OCI-LY3 (cell line): Measurements from ENCODE around the gene ASTN2.

ENCODE experiments used
- H2AFZ ChIP-seq: fragments of 200-600, 300-600 bp; shearing (Covaris generic); 2 replicates; pipeline ENCODE4 v1.6.0; 2014; ENCODE audit warnings: antibody characterized with exemption, low read depth, low read length
- H3K27ac ChIP-seq: fragments of 200-600, 300-600 bp; sonication (generic); 2 replicates; pipeline ENCODE4 v1.5.1; 2014; ENCODE audit warnings: mild to moderate bottlenecking, low read length, moderate library complexity, mixed read lengths
- H3K27me3 ChIP-seq: fragments of 200-600, 300-600 bp; sonication (generic); 2 replicates; pipeline ENCODE4 v1.6.1; 2014; ENCODE audit warnings: low read depth, low read length, mixed read lengths
- H3K36me3 ChIP-seq: fragments of 200-600, 300-600 bp; sonication (generic); replicated peaks from 2 replicates; pipeline ENCODE3; 2014; ENCODE audit warnings: low read depth, low read length, mixed read lengths
- H3K4me1 ChIP-seq: fragments of 300-600, 200-600 bp; sonication (generic); 2 replicates; pipeline ENCODE4 v1.6.1; 2014; ENCODE audit warnings: low read length, mixed read lengths
- H3K4me2 ChIP-seq: fragments of 200-600, 300-600 bp; sonication (generic); 2 replicates; pipeline ENCODE4 v1.6.1; 2014; ENCODE audit warnings: low read length, mixed read lengths
- H3K4me3 ChIP-seq: fragments of 300-600, 200-600 bp; sonication (generic); 2 replicates; pipeline ENCODE4 v1.5.1; 2014; ENCODE audit warnings: antibody characterized with exemption, mild to moderate bottlenecking, low read length, moderate library complexity
- H3K79me2 ChIP-seq: fragments of 300-600, 200-600 bp; shearing (Covaris generic); 2 replicates; pipeline ENCODE4 v1.6.1; 2014; ENCODE audit warnings: mild to moderate bottlenecking, low read length, mixed read lengths
- H3K9ac ChIP-seq: fragments of 300-600, 200-600 bp; shearing (Covaris generic); 2 replicates; pipeline ENCODE4 v1.6.0; 2014; ENCODE audit warnings: mild to moderate bottlenecking, low read length, moderate library complexity
- H3K9me3 ChIP-seq: fragments of 200-600, 300-600 bp; shearing (Covaris generic); 2 replicates; pipeline ENCODE4 v1.6.1; 2014; ENCODE audit warnings: low read length, mixed read lengths; ENCODE audit not compliant: insufficient read depth
- H4K20me1 ChIP-seq: fragments of 200-600, 300-600 bp; sonication (generic); 2 replicates; pipeline ENCODE4 v1.6.1; 2016; ENCODE audit warnings: low read length, mixed read lengths; ENCODE audit not compliant: insufficient read depth
- EZH2phosphoT487 ChIP-seq: fragments of 200-600 bp; shearing (Covaris generic); IDR thresholded peaks from 2 replicates; pipeline ENCODE4 v1.6.1; 2018; ENCODE audit warnings: antibody characterized with exemption, mixed run types, low read depth
- TF ChIP-seq, protein P1 (sequence below): fragments of 200-600, 300-600 bp; sonication (generic); IDR thresholded peaks from 2 replicates; pipeline ENCODE4 v1.5.1; 2014; ENCODE audit warnings: antibody characterized with exemption, low read length, low read depth

Gene ASTN2

DNA sequence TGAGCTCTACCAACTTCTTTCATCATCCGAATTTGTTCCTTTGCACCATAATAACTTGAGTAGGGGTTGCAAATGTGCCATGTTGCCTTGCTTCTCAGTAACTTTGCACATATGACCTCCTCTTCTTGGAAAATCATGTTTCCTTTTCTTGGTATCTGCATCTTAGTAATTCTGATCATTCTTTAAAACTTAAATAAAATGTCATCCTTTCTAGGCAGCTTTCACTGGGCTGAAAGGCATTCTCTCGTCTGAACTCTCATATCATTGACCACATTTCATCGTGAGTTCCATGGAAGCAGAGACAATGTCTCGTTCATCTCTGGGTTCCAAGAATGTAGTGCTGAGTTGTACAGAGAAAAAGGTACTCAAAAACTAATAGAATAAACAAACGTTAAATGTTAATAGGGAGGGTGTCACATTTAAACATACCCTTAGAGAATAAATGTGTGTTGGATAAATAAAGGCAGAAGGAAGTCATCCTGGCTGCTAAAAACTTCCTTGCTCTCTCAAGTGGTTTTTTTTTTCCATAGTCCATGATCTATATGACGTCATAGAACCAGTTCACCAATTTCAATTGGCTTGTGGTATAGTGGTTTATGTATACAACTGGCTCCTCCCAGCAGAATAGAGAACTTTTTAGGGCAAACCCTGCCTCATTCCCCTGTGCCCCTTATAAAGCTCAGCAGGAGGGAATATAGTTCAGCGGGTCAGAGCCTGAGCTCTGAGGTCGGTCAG lies 945.9 kb downstream of the ASTN2 start:
- TF ChIP-seq EZH2phosphoT487, result no peak
- TF ChIP-seq, protein P1, sequence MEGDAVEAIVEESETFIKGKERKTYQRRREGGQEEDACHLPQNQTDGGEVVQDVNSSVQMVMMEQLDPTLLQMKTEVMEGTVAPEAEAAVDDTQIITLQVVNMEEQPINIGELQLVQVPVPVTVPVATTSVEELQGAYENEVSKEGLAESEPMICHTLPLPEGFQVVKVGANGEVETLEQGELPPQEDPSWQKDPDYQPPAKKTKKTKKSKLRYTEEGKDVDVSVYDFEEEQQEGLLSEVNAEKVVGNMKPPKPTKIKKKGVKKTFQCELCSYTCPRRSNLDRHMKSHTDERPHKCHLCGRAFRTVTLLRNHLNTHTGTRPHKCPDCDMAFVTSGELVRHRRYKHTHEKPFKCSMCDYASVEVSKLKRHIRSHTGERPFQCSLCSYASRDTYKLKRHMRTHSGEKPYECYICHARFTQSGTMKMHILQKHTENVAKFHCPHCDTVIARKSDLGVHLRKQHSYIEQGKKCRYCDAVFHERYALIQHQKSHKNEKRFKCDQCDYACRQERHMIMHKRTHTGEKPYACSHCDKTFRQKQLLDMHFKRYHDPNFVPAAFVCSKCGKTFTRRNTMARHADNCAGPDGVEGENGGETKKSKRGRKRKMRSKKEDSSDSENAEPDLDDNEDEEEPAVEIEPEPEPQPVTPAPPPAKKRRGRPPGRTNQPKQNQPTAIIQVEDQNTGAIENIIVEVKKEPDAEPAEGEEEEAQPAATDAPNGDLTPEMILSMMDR, result no peak
- no peak overlapping the region for H2AFZ ChIP-seq
- H3K4me3 ChIP-seq, result no peak overlapping the region
- H3K9ac ChIP-seq, result no peak overlapping the region
- no peaks in the 10 kb centered on the region for H3K79me2 ChIP-seq
- H3K4me2 ChIP-seq, result no peak overlapping the region
- H3K9me3 ChIP-seq, result no peaks in the 10 kb centered on the region
- no peaks in the 10 kb centered on the region for H3K27me3 ChIP-seq
- no peaks in the 10 kb centered on the region for H3K4me1 ChIP-seq
- H4K20me1 ChIP-seq, result no peaks in the 10 kb centered on the region
- no peak overlapping the region for H3K27ac ChIP-seq
- H3K36me3 ChIP-seq, result no peaks in the 10 kb centered on the region

DNA sequence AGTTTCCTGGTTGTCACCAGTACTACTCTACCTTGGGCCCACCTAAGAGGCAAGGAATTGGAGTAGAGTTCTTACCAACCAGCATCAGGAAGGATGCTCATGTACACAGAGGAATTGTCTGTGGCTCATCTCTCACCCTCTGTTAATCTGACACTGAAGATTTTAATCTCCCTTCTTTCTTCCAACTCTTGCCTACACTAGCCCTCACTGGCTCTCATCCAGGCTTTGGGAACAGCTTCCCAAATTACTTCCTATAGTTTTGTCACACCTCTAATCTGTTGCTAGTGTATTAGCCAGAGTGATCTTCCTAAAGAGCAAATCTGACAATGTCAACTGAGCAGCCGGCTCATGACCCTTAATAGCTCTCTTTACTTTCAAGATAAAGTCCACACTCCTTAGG lies 946.5 kb downstream of the ASTN2 start:
- Histone ChIP-seq H3K79me2 (no peaks in the 10 kb centered on the region), H2AFZ (no peak overlapping the region), H4K20me1 (no peaks in the 10 kb centered on the region), H3K4me1 (no peaks in the 10 kb centered on the region), H3K36me3 (no peaks in the 10 kb centered on the region), H3K9ac (no peak overlapping the region), H3K4me3 (no peak overlapping the region), H3K9me3 (no peaks in the 10 kb centered on the region), H3K27me3 (no peaks in the 10 kb centered on the region), H3K27ac (no peak overlapping the region), H3K4me2 (no peak overlapping the region)
- no peak for TF ChIP-seq EZH2phosphoT487
- TF ChIP-seq, protein P1, result no peak

DNA sequence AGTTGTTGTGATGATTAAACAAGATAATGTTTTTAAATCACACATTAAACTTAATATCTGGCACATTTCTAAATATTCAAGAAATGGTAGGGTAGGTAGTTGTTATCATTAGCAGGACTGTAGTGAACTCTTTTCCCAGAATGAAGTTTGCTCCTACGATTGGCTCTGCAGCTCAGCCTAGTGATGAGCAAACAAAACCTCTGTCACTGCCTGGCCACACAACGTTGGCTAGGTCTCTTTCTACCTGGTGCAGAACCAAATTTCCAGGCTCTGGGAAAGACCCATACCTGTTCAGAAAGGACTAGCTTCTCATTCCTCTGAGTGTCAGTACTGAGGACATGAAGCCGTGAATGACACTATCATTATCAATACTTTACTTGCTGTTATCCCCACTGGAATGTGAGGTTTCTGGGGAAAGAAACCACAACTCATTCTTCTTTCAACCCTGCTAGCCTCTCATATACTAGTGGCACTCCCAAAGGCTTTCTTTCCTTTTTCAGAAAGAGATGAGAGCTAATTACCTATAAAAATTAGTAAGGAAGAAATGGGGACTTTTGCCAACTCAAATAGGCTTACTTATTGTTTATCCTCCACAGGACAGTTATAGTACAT lies 947.0 kb downstream of the ASTN2 start:
- Histone ChIP-seq H3K9me3 (no peaks in the 10 kb centered on the region), H3K27ac (no peak overlapping the region), H4K20me1 (no peaks in the 10 kb centered on the region), H3K4me1 (no peaks in the 10 kb centered on the region), H3K4me3 (no peak overlapping the region), H3K9ac (no peak overlapping the region), H3K36me3 (no peaks in the 10 kb centered on the region), H3K27me3 (no peaks in the 10 kb centered on the region), H3K4me2 (no peak overlapping the region), H2AFZ (no peak overlapping the region), H3K79me2 (no peaks in the 10 kb centered on the region)
- TF ChIP-seq, protein P1, result no peak
- no peak for TF ChIP-seq EZH2phosphoT487

DNA sequence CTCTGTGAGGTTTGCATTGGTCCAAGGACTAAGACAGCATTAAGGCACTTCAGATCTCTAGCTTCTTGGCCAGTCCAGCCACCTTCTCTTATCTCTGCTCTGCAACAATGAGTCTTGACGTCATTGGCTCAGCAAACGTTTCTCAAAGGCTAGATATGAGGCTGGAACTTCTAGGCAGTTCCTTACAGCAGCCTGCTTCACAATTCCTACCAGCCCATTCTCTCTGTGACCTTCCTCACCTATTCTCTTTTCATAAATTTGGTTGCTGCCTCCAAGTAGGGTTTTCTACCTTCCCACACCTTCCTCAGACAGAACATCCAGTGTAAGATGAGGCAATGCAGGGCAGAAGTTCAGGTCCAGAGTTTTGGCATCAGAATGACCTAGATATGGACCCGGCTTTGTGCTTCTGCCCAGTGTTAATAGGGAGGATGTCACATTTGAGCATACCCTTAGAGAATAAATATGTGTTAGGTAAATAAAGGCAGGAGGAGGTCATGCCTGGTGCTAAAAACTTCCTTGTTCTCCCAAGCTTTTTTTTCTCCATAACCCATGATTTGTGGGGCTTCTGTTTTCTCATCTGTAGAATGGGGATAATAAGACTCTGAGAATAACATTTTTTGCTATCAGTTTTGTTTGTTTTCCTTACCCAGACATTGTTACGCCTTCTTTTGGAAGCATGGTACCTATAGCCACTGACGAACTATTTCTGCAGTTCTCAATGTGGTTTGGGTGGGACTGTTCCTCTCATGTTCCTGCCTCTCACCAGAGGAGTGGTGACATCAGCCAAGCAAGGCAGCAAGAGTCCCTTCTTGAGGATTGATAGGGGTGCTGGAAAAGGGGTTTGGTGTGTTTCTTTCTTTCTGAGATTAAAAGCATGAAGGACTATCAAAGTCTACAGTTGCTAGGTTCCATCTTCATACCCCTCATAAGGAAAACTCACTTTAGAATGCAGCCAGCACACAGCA lies 948.3 kb downstream of the ASTN2 start:
- Histone ChIP-seq H3K27ac (no peak overlapping the region), H3K9ac (no peak overlapping the region), H3K9me3 (no peaks in the 10 kb centered on the region), H2AFZ (no peak overlapping the region), H3K4me1 (no peaks in the 10 kb centered on the region), H3K27me3 (no peaks in the 10 kb centered on the region), H4K20me1 (no peaks in the 10 kb centered on the region), H3K4me2 (no peak overlapping the region), H3K79me2 (no peaks in the 10 kb centered on the region), H3K4me3 (no peak overlapping the region), H3K36me3 (no peaks in the 10 kb centered on the region)
- no peak for TF ChIP-seq EZH2phosphoT487
- TF ChIP-seq, protein P1, result no peak
